ENCODE data around the gene C15orf39.
A peak's percentile ranks its signal among the peaks of the same experiment; 100 is the strongest.

C15orf39 gene

GRCh38 chr15:75174102-75174501 is 27.6 kb upstream of the C15orf39 start:
- no peak overlapping the region for H3K4me3 ChIP-seq (ENCODE audit: low read depth, low read length)
- TF ChIP-seq, protein P1, sequence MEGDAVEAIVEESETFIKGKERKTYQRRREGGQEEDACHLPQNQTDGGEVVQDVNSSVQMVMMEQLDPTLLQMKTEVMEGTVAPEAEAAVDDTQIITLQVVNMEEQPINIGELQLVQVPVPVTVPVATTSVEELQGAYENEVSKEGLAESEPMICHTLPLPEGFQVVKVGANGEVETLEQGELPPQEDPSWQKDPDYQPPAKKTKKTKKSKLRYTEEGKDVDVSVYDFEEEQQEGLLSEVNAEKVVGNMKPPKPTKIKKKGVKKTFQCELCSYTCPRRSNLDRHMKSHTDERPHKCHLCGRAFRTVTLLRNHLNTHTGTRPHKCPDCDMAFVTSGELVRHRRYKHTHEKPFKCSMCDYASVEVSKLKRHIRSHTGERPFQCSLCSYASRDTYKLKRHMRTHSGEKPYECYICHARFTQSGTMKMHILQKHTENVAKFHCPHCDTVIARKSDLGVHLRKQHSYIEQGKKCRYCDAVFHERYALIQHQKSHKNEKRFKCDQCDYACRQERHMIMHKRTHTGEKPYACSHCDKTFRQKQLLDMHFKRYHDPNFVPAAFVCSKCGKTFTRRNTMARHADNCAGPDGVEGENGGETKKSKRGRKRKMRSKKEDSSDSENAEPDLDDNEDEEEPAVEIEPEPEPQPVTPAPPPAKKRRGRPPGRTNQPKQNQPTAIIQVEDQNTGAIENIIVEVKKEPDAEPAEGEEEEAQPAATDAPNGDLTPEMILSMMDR (conservative IDR thresholded peaks at IDR 0.05; ENCODE audit: low read depth, low read length) = no peak
- no peak for DNase-seq (ENCODE audit: low read depth)

- TF ChIP-seq, protein P1 (conservative IDR thresholded peaks at IDR 0.05; ENCODE audit: low read depth, low read length) = no peak
- H3K4me3 ChIP-seq (ENCODE audit: low read depth, low read length) = no peak overlapping the region
- DNase-seq (ENCODE audit: low read depth) = no peak
These were observed 27.0 kb upstream of the C15orf39 start for GRCh38 chr15:75174729-75175128.

DNA sequence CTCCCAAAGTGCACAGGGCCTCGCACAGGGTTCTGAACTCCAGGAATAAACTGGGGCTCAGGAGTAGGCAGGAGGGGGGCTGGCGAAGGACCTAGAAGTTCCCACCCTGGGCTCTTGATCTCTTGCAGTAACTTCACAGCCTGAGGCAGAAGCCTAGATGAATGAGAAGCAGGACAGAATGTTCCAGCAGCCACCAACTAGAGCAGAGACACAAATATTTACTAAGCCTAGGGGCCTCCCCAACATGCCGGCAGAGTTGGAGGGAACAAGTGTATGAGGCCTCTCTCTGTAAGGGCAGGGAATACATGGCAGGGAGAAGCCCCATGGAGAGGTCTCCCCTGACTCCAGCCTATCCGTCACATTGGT is 25.3 kb upstream of the C15orf39 start:
- TF ChIP-seq, protein P1 (conservative IDR thresholded peaks at IDR 0.05; ENCODE audit: low read depth, low read length) = no peak
- DNase-seq (ENCODE audit: low read depth) = peak; percentile 51
- H3K4me3 ChIP-seq (ENCODE audit: low read depth, low read length) = no peak overlapping the region

GRCh38 chr15:75177360-75178071 is 24.2 kb upstream of the C15orf39 start:
- no peak overlapping the region for H3K4me3 ChIP-seq (ENCODE audit: low read depth, low read length)
- peak; percentile 28 for DNase-seq (ENCODE audit: low read depth)
- TF ChIP-seq, protein P1 (conservative IDR thresholded peaks at IDR 0.05; ENCODE audit: low read depth, low read length) = peak; percentile 10

DNA sequence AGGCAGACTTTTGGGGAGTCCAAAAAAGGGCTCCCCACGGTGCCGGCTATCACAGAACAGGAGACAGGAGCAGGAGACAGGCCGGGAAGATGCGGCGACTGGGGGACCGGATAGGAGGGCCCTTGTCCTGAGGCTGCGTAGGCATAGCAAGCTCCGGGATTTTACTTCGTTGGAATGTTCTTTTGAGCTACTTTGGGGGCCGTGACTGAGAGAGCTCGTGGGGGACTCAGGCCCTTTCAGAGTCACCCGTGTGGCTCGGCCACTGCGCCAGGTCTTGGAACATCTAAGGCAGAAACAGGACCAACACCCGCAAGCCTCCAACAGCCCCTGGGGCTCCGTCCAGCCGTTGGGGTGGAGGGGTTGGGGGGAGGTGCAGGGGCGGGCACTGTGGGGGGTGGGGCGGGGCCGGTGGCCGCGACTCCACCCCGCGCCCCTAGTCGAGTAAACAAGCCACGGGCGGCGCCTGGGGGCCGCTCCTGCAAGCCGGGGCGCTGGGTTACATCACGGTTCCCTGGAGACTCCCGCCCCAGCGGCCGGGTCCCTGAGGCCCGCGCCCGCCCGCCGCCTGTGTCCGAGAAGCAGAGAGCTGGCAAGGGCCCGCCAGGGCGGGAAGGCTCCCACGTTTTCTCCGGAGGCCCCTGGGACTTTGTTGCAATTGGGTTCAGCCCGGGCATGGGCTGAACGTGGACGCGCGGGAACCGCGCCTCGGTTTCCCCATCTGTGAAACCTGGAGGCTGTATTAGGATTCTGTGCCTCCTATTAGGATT is 23.3 kb upstream of the C15orf39 start:
- H3K4me3 ChIP-seq (ENCODE audit: low read depth, low read length) = peak overlapping the region; percentile 25
- DNase-seq (ENCODE audit: low read depth) = peak; percentile 30

DNA sequence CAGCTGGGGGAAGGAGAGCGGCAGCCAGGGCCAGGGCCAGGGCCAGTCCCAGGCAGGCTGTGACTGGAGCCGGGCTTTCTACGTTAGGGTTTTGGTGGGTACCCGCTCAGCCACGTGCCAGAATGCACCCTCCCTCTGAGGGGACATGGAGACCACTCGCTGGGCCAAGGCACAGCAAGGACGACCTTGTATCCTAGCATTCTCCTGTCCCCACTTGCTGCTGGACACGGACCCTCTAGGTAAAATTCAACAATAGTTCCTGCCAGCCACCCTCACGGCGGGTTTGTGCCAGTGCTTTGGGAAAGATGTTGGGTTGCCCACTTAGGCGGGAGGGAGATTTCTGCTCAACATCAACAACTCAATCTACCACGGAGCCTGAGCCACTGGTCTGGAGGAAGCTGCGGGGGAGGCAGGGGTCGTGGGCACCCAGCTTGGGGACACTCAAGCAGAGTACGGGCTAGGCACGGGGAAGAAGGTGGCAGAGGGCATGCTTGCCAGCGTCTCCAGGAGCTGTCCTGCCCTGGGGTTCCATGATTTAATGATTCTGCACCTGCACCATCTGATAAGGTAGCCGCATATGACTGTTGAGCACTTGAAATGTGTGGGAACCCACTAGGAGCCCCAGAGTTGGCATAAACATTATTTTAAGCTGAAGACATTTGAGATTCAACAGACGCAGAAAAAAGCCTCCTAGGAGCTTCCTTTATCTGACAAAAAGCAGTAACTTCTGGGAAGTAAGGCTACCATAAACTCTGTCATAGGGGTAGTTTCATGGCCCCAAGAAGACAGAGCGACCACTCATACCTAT is 22.5 kb upstream of the C15orf39 start:
- TF ChIP-seq, protein P1 (conservative IDR thresholded peaks at IDR 0.05; ENCODE audit: low read depth, low read length) = no peak
- H3K4me3 ChIP-seq (ENCODE audit: low read depth, low read length) = peak overlapping the region; percentile 25
- DNase-seq (ENCODE audit: low read depth) = no peak

More for the DNA sequence above, 23.3 kb upstream of the C15orf39 start:
- TF ChIP-seq, protein P1 (conservative IDR thresholded peaks at IDR 0.05; ENCODE audit: low read depth, low read length) = no peak
